Stimulated activated CD4-positive, alpha-beta T cell treated with anti-CD3 and anti-CD28 coated beads, TNF-alpha, amount 100 ng/mL, for 48 hours (primary cell): ENCODE results near the gene IDI2.
"Not testable (repeated sequence)": the region's sequence is repeated elsewhere in the genome, so short reads cannot be mapped to it uniquely, and the experiment has no call there.

ENCODE experiments used
- DNase-seq, 3 donors: peaks; one replicate each; pipeline ENCODE4 v3.0.0-alpha.2; 2020; ENCODE audit warnings: low read depth in 3 of 3

IDI2 gene

DNA sequence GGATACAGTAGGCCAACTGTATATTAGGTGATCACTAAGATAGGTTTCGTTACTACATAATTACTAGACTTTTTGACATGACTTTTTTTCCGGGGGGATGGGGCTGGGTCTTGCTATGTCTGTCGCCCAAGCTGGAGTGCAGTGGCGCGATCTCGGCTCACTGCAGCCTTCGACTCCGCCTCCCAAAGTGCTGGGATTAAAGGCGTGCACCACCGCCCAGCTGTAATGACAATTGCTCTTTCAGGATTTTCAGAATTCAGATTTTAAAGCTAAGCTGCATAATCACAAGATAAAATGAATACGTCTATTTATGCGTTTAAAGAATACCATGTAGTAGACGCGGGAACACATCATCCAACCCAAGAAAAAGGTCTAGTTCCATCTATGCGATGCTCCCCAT is 22.3 kb upstream of the IDI2 start:
- DNase-seq = peak in 1 of 3 donors; percentile 21

DNA sequence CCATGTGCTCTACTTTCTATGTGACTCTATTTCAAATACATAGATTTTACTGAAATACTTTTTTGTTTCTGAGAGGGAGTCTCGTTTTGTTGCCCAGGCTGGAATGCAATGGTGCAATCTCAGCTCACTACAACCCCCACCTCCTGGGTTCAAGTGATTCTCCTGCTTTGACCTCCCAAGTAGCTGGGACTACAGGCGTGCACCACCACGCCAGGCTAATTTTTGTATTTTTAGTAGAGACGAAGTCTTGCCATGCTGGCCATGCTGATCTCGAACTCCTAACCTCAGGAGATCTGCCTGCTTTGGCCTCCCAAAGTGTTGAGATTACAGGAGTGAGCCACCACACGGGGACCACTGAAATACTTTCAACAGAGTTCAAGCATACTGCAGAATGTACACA is 19.8 kb upstream of the IDI2 start:
- DNase-seq = no peak

DNA sequence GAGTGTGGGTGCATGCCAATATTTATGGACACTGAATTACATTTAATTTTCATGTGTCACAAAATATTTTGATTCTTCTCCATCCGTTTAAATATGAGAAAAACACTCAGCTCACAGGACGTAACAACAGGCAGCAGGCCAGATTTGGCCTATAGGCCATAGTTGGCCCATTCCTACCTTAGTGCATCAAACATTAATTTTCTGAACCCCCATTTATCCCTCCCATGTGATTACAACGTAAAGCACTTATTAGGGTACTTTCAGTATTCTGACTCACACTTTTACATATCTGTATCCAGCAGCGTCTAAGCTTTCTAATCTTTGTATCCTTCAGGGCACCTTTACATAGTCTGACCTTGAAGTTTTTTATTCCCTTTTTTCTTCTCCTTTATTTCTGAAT is 19.3 kb upstream of the IDI2 start:
- DNase-seq = no peak

DNA sequence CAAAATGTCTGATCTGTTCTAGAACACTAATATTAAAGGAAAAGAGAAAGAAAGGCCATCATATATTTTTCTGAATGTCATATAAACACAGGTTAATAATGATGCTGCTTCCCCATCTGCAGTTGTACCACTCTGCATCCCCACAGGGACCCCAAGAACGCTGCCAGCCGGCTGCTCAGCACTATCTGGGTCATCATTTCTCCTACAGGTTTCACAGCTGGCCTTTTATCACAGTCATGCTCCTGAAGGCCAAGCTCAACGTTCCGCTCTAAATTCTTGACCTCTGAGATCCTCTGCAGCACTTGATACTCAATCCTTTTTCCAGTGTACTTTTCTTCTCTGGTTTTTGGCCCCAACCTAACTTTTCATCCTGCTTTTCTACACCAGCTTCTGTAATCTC is 18.5 kb upstream of the IDI2 start:
- no peak for DNase-seq

DNA sequence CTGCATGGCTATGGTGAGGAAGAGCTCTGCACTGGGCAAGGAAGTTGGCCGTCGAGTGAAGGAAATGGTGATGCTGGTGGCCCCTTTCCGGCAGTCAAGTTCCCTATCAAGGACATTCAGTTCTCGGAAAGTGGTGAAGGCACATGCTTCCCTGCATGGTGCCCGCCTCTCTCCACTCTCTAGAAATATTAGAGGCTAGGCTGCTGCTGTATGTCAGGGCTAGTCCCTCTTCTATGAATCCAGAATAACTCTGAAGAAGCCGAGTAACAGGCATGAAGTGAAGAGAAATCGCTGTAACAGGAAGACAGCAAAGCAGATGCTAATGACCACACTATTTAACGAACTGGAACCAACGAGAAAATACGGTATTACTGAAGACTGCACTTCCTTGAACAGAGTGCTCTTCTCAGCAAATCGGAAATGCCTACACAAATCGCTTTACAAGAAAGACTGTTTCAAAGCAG is 17.9 kb upstream of the IDI2 start:
- no peak for DNase-seq

DNA sequence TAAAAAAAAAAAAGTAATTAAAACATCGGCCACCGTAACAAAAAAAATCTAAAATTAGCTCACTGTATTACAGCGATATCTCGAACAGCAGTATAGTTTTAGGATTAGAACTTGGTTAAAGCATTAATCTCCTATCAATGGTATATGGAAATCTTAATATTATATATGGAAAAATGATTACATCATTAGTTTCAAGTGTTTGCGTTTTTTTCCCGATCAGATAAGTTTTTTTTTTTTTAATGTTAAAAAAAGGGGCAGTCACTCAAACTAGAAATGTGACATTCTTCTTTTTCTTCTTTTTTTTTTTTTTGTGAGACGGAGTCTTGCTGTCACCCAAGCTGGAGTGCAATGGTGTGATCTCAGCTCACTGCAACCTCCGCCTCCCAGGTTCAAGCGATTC is 15.9 kb upstream of the IDI2 start:
- no peak for DNase-seq

DNA sequence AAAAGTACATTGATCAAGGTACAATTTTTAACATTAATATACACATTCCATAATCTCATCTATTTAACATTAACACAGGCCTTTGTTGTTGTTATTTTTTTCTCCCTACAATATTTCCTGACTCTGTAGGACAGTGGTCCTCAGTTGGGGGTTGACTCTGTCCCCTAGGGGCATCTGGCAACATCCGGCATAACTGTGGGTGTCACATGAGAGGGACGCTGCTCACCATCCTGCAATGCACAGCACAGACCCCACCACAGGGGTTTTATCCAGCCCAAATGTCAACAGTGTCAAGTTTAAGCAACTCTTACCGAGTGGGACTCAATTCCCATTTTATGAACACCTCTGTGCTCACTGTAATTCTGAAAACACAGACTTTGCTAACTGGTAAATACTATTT is 14.5 kb upstream of the IDI2 start:
- DNase-seq = no peak

DNA sequence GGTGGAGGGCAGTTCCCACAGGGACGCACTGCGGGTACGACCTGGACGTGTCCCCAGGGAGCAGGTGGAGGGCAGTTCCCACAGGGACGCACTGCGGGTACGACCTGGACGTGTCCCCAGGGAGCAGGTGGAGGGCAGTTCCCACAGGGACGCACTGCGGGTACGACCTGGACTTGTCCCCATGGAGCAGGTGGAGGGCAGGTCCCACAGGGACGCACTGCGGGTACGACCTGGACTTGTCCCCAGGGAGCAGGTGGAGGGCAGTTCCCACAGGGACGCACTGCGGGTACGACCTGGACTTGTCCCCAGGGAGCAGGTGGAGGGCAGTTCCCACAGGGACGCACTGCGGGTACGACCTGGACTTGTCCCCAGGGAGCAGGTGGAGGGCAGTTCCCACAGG is 13.1 kb upstream of the IDI2 start:
- not testable (repeated sequence) for DNase-seq

DNA sequence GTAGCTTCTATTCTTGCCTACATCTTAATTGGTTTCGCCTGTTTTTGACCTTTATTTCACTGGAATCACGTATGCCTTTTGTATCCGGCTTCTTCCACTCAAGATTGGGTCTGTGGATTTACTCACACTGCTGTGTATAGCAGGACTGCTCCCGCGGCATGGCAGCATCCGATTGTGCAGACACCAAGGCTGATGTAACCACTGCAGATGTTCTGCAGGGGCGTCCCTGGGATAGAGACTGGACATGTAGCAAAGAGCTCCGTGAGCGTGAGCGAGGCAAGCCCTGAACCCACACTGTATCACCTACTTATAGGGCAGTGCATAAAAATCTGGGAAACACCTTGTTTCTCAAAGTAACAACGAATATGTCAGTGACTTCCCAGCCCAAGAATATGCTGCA is 11.4 kb upstream of the IDI2 start:
- no peak for DNase-seq

DNA sequence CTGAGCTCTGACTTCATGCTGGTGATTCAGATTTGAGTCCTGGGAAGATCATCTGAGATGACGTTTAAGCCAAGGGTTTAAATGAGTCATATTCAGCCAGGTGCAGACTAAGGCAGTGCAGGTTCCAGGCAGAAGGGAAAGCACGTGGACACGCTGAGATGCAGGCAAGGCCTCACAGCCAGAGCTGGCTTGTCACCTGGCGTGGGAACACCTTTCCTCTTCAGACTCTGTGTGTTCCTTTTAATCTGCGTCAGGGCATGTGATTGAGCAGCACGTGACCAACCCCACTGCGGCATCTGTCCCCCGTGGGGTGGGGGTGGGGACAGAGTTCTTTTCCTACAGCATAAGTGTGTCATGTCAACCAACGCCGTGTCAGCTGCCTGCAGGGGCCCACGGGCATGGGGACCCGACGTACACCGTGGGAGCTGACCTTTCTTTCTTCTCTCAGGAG is 10.7 kb upstream of the IDI2 start:
- DNase-seq = peak in 1 of 3 donors; percentile 29

DNA sequence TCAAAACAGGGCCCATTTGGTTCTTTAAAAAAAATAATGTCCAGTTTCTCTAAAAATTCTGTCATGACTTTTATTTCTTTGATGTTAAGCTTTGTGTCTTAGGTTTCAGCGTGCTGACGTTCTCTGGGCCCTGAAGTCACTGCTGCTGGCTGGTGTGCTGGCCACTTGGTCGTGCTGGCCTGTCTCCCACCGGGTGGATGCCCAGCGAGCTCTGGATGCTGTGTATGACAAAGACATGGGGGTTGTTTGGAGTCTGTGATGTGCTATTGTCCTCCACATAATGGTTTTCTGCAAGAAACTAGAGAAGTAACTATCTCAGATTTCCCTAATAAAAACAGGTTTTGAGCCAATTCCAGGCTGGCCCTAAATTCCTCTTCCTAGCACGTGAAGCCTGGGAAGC is 9.5 kb upstream of the IDI2 start:
- DNase-seq = no peak

DNA sequence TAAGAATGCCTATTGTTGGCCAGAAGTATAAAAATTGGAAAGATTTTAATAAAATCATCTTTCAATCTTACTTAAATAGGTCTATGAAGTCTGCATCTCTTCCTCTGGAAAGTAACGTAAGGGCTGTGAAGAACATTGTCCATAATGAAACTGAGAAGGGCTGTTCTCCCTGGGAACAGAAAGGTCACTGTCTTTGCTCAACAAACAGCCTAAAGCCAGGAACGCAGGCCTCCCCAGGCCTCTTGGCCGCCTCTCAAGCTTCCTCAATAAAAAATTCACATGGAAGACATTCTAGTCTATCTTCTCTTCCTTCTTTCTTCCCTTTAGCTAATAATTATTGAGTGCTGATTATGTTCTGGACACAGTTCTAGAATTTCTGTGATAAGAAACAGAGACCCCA is 9.1 kb upstream of the IDI2 start:
- no peak for DNase-seq

DNA sequence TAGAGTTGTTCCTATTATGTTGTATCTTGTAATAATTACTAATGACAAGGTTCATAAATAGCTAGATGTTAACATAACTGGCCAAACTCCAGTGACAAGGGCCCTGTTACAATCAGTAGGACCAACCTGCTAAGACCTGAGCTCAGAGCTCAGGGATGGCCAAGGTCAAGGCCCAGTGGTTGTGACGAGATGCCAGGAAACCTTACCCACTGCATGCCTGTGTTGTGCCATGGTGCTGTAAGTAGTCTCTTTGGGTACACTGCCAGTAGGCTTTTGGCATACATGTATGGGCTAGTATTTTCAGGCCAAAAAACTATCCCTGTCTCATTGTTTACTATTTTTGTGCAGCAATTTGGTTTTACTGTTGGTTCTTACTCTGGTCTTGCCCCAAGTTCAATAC is 7.9 kb upstream of the IDI2 start:
- no peak for DNase-seq

DNA sequence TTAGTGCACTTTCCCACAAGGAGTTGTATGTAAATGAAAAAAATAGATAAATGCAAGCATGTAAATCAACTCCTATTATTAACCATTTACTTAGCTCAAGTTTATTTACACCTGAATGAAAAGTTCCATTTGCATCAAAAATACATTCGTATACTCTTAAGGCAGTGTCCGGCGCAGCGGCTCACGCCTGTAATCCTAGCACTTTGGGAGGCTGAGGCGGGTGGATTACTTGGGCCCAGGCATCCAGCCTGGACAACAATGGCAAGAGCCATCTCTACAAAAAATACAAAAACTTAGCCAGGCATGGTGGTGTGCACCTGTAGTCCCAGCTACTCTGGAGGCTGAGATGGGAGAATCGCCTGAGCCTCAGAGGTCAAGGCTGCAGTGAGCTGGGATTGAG is 4.2 kb upstream of the IDI2 start:
- no peak for DNase-seq

DNA sequence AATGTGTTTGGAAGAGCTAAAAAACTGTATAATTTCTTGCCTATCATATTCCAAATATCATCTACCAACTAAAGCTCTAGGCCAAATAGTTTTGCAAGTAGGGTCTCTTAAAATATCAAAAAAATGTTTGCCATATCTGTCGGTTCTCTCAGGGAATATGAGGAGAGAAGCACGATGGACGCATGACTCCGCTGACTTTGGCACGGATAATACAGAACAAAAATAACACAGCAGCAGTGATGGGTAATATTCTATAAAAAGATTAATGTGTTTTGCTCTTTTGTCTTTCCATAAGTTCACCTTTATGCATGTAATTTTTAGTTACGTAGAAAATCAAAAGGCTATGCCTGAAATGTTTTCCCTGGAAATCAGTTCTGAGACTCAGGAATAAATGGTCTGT is 919 bp upstream of the IDI2 start:
- DNase-seq = no peak

DNA sequence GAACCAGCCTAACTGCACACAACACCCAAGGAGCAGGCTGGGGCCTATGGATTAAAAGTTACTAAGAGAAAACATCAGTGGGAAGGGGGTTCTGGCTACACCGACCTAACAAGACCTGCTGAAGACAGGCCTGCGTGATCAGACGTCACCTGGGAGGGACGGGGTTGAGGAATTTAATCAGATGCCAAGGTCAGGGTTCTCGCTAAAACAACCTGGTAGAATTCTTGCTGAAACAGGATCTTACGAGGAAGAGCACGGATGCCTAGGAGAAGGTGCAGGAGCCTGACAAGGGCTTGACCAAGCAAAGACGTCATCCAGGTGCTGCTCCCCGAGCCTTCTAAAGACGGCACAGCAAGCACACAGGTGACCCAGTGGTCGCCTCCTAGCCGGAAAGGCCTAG is 1.6 kb downstream of the IDI2 start:
- no peak for DNase-seq

DNA sequence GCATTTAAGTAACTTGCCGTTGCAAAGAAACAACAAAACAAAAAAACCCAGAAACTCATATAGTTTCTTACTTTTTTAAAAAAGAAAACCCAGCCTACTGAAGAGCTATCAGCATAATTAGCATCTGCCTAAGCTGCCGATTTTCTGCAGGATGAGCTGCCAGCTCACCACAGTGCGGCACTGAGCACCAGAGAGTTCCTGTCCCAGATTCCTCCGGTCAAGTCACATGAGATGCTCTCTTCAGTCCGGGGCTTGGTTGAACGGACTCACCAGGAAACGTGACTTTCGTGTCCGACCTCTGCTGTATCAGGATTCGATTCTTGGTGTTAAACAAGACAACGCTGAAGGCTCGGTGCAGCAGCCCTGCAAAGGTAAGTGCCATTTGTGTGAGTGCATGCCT is 3.2 kb downstream of the IDI2 start:
- DNase-seq = no peak

DNA sequence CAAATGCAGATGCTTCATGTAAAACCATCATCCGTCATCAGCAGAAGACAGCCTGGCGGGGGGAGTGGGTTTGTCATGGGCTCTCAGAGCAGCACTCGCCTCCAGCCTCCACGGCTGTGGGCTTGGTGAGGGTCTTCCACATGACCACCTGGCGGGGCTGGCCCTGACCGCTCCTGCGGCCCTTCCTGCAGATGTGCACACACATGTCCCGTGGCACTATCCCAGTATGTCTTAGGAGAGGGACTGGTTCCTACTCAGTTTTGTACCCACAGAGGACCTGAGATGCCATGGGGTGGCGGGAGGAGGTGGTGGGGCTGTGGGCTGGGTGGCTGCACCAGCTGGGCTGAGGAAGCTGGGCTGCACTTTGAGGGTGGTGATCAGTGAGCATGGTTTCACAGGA is 4.7 kb downstream of the IDI2 start:
- no peak for DNase-seq

DNA sequence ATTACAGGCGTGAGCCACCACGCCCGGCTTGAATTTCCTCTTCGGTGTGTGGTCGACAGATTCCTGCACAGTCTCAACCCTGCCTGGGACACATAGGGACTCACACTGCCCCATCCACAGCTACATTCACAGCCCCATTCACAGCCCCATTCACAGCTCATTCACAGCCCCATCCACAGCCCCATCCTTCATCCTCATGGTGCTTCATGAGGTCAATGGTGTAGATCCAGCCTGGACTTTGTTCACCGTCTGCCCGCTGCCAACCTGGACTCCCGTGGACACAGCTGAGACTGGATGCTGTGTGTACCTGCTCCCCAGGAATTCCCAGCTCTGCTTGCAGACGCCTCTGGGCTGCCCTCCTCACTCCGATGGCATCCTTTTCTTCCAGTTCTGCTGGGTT is 5.2 kb downstream of the IDI2 start:
- no peak for DNase-seq

DNA sequence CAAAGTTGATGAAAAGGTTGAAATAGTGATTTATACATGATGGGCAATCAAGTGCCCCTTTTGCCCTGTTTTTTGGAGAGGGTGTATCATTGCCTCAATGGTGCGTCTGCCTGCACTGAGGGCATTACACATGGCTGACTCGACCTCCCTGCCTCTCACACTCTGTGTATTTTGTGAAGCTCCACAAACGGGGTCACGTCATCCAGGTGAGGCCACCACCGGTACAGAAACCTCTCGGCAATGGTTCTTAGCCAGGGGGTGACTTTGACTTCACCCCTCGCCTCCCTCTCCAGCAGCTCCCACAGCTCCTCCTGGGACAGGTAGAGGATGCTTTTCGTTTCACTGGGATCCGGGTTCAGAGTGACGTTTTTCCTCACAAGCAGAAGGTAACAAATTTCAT is 6.3 kb downstream of the IDI2 start:
- DNase-seq = no peak

DNA sequence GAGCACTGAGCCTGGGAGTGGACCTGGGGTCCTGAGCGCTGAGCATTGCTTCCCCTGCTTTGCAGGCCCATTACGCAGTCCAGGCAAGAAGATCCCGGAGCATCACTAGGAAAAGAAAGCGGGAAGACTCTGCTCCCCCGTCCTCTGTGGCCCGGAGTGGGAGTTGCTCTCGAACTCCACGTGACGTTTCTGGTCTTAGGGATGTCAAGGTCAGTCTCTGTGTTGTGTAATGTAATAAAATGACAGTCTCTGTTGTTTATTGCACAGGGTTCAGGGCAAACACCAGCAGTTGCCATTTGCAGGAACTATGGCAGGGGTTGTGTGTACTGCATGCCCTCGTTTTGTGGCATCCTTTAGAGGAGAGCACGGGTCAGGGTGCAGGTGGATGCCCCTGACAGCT is 10.0 kb downstream of the IDI2 start:
- DNase-seq = no peak

DNA sequence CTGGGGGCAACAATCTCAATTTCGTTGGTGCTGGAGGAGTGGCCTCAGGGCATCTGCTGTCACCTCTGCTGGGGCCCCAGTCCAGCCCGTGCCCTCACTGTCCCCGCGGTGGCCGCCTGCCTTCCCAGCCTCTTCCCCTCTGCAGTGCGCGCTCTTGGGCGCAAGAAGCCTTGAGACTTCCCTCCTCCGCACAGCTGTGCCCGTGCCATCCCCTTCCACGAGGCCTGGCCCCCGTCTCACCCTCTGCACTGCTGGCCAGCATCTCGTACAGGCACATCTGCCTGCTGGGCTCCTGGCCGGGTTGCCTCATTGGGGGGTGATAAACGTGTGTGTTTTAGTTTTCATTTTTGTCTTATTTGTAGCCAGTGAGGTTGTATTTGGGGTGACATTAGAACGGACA is 14.0 kb downstream of the IDI2 start:
- no peak for DNase-seq

DNA sequence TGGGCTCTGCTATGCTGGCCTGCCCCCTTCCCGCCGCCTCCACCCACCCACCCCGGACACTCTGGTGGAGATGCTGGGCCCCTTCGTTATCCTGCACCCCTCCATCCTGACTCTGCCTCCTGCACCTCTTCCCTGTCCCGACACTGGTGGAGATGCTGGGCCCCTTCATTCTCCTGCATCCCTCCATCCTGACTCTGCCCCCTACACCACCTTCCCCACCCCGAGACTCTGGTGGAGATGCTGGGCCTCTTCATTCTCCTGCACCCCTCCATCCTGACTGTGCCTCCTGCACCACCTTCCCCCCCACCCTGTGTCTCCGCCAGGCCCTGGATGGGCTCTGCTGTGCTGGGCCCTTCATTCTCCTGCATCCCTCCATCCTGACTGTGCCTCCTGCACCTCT is 15.0 kb downstream of the IDI2 start:
- no peak for DNase-seq

DNA sequence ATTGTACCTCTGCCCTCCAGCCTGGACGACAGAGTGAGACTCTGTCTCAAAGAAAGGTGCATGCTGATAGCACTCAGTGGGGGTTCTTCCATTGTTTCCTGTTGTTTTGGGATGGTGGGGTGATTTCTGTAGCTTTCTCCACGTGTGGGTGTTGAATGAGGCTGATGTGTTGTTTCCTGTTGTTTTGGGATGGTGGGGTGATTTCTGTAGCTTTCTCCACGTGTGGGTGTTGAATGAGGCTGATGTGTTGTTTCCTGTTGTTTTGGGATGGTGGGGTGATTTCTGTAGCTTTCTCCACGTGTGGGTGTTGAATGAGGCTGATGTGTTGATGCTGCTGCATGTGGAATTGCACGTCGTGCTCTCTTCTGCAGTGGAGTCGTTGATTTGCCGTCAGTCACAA is 15.7 kb downstream of the IDI2 start:
- not testable (repeated sequence) for DNase-seq

DNA sequence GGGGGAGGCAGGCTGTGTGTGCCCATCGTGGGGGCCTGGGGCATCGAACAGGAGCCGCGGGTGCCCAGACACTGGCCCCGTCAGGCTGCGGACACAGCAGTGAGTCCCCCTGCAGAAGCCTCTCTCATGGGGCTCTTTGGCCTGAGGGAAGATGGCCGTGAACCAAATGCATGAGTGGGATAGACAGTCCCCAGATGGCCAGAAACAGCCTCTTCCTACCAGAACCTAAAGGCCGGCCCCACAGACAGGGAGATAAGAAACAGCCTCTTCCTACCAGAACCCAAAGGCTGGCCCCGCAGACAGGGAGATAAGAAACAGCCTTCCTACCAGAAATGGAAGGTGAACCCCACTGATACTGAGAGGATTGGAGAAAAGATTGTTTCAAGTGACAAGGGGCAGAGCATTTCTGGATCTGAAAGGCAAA is 16.6 kb downstream of the IDI2 start:
- DNase-seq = no peak
